NOMO-1 treated with DMSO at 0.1 percent for 48 hours (cell line): ENCODE results near the gene CAPN3.

Experiments used
- DNase-seq: peaks from one replicate; lab custom pipeline; 2025; ENCODE audit not compliant: unreplicated experiment; lab: John Stamatoyannopoulos, UW

Gene CAPN3

DNA sequence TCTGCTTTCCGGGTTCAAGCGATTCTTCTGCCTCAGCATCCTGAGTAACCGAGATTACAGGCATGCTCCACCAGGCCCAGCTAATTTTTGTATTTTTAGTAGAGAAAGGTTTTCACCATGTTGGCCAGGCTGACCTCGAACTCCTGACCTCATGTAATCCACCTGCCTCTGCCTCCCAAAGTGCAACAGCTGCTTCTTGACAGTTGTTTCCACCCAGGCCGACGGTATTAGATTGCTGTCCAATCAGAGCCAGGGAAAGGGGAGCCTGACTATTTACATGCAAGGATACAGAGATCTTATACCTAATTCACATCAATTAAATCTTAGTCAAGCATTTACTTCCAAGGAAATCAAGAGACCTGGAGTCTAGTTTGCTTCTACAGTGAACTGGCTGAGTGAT is 4.0 kb upstream of the CAPN3 start:
- no peak for DNase-seq

GRCh38 chr15:42356851-42357250 is 2.5 kb upstream of the CAPN3 start:
- DNase-seq: no peak

- no peak for DNase-seq
Measured at GRCh38 chr15:42358141-42358540, 1.2 kb upstream of the CAPN3 start.

DNA sequence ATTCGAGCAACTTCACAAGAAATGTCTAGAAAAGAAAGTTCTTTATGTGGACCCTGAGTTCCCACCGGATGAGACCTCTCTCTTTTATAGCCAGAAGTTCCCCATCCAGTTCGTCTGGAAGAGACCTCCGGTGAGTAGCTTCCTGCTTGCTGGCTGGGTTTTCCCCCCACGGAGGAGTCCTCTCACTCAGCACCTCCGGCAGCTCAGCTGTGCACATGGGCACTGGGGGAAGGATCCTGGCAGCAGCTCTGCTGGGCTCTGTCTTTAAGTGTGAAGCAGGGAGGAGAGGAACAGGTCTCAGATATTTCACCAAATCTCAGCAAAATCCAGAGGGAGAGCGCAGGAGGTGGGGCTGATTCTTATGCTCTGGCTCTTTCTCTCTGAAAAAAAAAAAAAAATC is 684 bp downstream of the CAPN3 start:
- DNase-seq: no peak

- DNase-seq: no peak
Measured at GRCh38 chr15:42360535-42361112, 1.3 kb downstream of the CAPN3 start.

- DNase-seq: no peak
Measured at GRCh38 chr15:42363487-42363886, 4.2 kb downstream of the CAPN3 start.

GRCh38 chr15:42363942-42364341 is 4.6 kb downstream of the CAPN3 start:
- DNase-seq: no peak

GRCh38 chr15:42364529-42364928 is 5.2 kb downstream of the CAPN3 start:
- no peak for DNase-seq

DNA sequence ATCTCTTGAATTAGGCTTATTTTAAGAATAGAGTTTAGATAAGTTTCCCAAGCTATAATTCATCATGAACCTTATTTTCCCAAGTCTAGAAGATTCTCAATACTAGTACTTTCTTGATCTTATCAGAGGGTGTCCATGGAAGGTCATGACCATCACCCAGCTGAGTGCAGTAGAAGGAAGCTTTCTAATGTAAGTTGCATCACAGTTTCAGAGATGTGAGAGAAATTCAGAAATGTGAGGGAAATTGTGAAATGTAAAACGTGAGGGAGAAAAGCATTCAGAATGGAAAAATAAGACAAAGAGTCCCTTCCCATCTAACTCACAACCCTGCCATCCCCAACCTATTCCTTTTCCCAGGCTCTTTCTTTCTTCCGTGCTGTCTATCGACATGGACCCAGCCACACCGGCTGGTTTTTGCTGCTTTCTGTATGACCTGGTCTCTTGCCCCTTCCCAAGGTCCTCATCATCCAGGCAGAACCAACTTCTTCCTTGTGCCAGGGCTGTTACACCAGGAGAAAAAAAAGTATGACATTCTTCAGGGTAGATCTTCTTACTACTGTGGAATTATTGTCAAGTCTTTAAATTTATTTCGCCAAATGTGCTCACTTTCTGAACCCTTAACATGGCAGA is 6.7 kb downstream of the CAPN3 start:
- peak; percentile 39 for DNase-seq

DNA sequence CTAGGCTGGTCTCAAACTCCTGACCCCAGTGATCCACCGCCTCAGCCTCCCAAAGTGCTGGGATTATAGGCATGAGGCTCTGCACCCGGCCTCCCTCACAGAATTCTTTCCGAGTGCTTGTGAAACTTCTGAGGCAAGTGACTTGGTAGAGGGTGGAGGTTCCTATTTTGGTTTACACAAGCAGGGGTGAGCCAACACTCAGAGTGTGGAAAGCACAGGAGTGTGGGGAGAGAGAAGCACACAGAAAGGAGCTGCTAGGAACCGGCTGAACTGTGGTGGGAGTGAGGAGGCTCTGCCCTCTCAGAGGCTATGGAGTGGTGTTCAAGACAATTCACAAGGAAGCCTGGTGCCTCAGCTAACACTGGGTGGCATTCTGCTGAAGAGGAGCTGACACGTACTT is 7.7 kb downstream of the CAPN3 start:
- DNase-seq: peak; percentile 71

DNA sequence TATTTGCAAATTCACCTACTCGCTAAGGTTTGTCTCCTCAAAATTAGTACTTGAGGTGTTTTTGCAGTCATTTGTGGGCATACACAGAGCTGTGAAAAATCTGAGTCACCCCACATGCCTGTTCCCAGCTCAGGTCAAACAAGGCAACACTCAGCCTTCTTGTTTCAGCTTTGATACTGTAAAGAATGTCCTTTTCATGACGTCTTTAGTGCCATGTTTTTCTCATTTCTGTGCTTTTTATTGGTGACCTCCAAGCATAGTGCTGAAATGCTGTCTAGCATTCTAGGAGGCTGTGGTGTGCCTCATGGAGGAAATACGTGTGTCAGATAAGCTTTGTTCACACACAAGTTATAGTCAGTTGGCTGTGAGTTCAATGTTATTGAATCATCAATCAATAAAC is 8.8 kb downstream of the CAPN3 start:
- DNase-seq: no peak

GRCh38 chr15:42371096-42371495 is 11.8 kb downstream of the CAPN3 start:
- peak; percentile 51 for DNase-seq

GRCh38 chr15:42373274-42373673 is 14.0 kb downstream of the CAPN3 start:
- no peak for DNase-seq

- no peak for DNase-seq
Measured at GRCh38 chr15:42373936-42374335, 14.6 kb downstream of the CAPN3 start.

GRCh38 chr15:42374810-42375209 is 15.5 kb downstream of the CAPN3 start:
- no peak for DNase-seq

GRCh38 chr15:42375252-42375651 is 16.0 kb downstream of the CAPN3 start:
- no peak for DNase-seq

- DNase-seq: peak; percentile 15
Measured at GRCh38 chr15:42375941-42376340, 16.6 kb downstream of the CAPN3 start.

- DNase-seq: no peak
Measured at GRCh38 chr15:42378011-42378410, 18.7 kb downstream of the CAPN3 start.

DNA sequence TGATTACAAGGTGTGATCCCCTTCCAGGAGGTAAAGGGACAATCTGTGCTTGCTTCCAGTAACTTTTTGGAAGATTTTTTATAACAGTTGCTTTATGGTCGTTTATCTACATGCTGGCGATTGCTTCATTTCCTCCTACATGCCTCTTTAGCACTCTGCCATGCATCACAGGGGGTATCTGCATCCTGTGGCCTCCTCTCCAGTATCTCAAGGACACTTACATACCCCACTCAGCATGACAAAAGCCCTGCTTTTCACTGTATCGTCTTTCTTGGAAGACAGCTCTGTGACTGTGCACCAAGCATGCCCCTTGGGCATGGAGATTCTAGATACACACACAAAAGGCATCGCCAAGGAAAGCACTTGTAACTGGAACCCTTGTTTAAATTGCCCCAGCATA is 25.3 kb downstream of the CAPN3 start:
- DNase-seq: no peak

- DNase-seq: peak; percentile 40
Measured at GRCh38 chr15:42385206-42385979, 26.1 kb downstream of the CAPN3 start.

- no peak for DNase-seq
Measured at GRCh38 chr15:42385980-42386700, 26.8 kb downstream of the CAPN3 start.

DNA sequence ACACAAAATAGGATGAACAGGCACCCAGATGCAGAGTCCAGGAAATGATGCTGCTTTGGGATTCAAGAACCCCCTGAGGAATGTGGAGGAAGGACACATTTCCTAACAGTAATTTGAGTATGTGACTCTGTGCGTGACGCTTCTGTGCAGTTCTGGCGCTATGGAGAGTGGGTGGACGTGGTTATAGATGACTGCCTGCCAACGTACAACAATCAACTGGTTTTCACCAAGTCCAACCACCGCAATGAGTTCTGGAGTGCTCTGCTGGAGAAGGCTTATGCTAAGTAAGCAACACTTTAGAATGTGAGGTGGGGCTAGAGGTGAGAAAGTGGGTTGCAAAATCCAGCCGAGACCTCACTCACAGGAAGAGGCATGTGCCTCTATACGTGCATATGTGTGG is 28.3 kb downstream of the CAPN3 start:
- no peak for DNase-seq
